NCI-H128 (cell line): Measurements from ENCODE around the gene NARF.
"Not testable (repeated sequence)": the region's sequence is repeated elsewhere in the genome, so short reads cannot be mapped to it uniquely, and the experiment has no call there.

Source experiments
- DNase-seq: peaks from one replicate; lab custom pipeline; 2025; ENCODE audit not compliant: unreplicated experiment; lab: John Stamatoyannopoulos, UW

Gene NARF

GRCh38 chr17:82529914-82530300 lies 71.4 kb downstream of the NARF start:
- no peak for DNase-seq

- no peak for DNase-seq
Measured at GRCh38 chr17:82531431-82531881, 72.9 kb downstream of the NARF start.

- no peak for DNase-seq
Measured at GRCh38 chr17:82534401-82534812, 75.9 kb downstream of the NARF start.

- no peak for DNase-seq
Measured at GRCh38 chr17:82536512-82537201, 78.1 kb downstream of the NARF start.

- not testable (repeated sequence) for DNase-seq
Measured at GRCh38 chr17:82537228-82537627, 78.7 kb downstream of the NARF start.

- not testable (repeated sequence) for DNase-seq
Measured at GRCh38 chr17:82539076-82539475, 80.5 kb downstream of the NARF start.
